NK-92 (cell line): ENCODE measurements around the gene KNDC1.
"Not testable (repeated sequence)": the region's sequence is repeated elsewhere in the genome, so short reads cannot be mapped to it uniquely, and the experiment has no call there.

Experiments
- DNase-seq: peaks from one replicate; lab custom pipeline; 2025; ENCODE audit not compliant: unreplicated experiment; lab: John Stamatoyannopoulos, UW

KNDC1 gene, protein sequence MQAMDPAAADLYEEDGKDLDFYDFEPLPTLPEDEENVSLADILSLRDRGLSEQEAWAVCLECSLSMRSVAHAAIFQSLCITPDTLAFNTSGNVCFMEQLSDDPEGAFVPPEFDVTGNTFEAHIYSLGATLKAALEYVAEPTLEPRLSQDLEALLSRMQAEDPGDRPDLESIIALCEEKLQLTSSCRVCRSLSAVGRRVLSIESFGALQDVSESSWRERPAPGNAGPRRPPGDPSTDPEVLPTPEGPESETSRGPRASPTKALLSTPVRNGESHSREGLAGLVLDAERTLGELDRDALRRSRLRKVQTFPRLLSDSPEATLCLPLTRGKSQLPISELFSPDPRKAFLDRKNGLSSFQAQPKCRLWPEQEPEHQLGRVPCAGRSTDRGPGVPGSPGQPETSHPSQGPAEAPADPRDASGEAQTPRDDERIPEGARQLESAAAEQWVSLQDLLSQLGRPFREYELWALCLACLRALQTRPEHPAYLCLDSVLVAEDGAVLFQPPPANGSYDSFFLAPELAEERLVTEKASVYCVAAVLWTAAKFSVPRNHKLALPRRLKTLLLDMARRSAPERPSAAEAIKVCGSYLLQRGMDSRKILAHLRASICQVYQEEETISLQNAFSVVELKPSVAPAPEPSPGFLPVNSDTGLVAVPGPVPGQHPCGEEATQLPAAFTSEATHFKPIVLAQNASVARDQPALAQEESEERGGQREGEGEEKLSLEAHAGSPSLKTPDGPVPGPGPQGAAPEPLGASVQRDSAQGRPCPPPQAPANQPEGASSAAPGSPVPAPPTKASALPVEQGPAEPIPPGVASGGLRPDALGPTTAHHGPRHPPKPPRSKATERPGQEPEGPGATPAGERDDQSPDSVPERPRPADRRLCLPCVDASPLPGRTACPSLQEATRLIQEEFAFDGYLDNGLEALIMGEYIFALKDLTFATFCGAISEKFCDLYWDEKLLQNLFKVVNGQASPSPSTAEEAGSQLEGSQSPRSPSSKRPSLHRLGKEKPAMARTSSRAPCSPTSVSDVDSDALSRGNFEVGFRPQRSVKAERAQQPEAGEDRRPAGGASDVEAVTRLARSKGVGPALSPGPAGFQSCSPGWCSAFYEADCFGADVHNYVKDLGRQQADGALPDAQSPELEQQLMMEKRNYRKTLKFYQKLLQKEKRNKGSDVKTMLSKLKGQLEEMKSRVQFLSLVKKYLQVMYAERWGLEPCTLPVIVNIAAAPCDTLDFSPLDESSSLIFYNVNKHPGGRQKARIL (N-terminal part only)

DNA sequence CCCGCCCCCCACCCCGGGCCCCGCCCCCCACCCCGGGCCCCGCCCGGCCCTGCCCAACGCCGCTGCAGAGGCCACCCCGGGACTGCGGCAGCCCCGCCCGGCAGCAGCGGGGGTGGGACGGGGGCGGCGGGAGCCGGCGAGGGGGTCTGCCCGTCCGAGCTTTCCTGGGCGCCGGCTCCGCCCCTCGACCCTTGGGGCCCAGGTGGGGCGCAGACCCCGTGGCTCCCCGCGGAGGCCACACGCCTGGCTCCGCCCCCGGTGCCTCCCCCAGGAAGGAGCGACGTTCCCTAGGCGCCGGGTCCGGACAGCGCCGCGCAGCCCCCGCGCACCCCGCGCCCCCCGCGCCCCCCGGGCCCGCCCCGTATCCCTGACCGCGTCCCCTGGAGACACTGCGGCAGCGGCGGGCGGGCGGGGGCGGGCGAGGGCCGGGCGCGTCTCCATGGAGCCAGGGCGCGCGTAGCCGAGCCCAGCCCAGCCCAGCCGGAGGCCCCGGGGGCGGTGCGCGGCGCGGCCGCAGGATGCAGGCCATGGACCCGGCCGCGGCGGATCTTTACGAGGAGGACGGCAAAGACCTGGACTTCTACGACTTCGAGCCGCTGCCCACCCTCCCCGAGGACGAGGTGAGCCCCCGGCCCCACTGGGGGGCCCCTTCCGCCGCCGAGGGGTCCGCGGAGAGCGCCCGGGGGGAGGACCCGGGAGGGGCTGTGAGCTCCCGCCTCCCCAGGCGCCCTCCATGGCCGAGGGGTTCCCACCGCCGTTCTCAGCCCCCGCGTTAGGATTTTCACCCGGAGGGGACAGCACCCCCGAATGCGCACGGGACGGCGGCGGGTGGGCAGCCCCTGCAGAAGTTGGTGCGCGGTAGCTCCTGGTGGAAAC is at the start of gene KNDC1:
TSS of gene KNDC1 (plus strand) at position 270 of the 876 bp plus-strand sequence. CDS start at position 519, 249 bp downstream.
- DNase-seq = no peak

- DNase-seq = no peak
Measured at GRCh38 chr10:133110609-133111275, 49.3 kb upstream of the KNDC1 start.

DNA sequence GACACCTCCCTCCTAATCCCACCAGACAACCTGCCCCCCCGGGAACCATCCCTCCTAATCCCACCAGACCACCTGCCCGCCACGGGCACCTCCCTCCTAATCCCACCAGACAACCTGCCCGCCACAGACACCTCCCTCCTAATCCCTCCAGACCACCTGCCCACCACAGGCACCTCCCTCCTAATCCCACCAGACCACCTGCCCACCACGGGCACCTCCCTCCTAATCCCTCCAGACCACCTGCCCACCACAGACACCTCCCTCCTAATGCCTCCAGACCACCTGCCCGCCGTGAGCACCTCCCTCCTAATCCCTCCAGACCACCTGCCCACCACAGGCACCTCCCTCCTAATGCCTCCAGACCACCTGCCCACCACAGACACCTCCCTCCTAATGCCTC is 48.4 kb upstream of the KNDC1 start:
- DNase-seq = not testable (repeated sequence)

DNA sequence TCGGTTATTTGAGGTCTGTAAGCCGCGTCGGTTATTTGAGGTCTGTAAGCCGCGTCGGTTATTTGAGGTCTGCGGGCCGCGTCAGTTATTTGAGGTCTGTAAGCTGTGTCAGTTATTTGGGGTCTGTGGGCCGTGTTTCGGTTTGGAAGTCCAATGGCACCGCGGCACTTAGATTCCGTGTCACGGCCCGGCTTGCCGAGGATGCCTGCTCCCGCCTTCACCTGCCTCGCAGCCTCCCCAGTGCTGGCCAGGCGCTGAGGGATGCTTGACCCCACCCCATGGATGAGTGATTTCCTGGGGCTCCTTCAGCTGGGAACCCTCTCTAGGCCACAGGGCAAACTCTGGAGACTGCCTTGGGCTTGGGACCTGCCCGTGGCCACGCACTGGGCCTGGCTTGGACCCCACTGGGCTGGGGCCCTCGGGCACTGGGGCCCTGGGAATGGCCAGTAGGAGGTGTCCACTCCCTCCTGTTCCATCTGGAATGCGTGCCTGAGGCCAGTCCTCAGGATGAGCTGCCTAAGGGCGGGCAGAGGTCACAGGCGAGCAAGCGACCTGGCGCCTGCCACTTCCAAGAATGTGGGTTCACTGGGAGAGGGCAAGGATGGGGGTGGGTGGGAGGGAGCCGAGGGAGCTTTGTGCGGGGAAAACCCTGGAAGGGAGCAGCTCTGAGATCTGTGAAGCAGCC is 46.7 kb upstream of the KNDC1 start:
- no peak for DNase-seq

DNA sequence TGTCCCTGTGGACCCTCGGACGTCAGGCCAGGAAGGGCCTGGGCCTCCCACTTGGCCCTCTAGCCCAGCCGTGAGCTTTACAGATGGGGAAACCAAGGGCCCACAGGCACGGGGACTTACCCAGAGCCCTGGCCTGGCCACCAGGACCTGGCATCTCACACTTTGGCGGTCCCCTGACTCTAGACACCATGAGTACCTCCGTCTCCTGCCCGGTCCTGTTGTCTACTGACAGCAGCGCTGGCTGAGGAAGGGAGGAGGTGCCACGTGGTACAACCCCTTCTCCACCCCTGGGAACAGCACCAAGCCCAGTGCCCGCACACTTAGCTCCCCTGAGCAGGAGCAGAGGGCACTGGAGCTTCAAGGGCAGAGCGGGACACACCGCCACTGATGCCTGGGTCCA is 46.2 kb upstream of the KNDC1 start:
- DNase-seq = no peak

DNA sequence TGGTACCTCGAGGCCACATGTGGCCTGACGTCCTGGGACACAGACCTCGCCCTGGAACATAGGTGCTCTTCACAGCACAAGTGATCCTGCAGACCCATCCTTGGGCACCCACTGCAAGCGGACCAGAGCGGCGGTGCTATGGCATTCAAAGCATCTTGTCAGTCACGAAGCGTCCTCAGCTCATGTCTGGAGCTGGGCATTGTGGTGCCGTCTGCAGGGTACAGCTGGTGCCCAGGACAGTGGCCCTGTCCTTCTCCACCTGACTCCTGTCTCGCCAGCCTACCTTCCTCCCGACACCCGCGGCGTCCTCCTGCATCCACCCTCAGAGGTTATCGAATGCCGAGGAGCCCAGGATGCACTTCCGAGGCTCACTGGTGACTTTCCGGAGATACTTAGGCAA is 45.8 kb upstream of the KNDC1 start:
- DNase-seq = no peak

DNA sequence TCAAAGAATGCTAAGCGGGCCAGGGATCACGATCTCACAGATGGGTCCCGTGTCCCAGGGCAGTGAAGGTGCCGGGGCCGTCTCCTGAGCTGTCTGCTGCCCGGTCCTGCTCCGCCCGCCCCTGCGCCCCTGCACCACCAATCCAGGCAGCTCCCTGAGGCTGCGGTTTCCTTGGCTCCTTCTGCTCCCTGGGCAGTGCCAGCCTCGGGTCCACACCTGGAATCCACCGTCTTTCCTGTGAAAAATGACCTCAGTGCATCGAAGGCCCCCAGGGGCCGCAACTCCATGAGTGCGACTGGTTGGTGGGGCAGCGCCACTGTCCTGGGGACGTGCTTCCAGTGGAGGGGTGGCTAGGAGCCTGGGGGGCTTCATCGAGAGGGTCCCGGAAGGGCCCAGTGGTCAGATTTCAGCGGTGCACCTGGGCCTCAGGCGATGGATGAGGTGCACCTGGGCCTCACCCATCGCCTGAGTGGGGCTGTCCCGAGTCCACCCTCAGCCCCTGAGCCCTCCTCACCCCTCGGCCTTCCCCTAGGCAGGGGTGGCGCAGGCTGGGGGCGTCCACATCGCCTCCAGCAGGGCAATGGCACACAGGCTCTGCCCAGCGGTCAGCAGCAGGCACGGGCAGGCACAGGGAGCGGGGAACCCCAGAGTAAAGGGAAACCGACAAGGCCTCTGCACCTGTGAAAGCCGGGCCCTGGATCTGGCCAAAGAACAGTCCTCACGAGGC is 45.1 kb upstream of the KNDC1 start:
- no peak for DNase-seq

- no peak for DNase-seq
Measured at GRCh38 chr10:133115453-133115842, 44.6 kb upstream of the KNDC1 start.

GRCh38 chr10:133115976-133116375 is 44.0 kb upstream of the KNDC1 start:
- DNase-seq = no peak

DNA sequence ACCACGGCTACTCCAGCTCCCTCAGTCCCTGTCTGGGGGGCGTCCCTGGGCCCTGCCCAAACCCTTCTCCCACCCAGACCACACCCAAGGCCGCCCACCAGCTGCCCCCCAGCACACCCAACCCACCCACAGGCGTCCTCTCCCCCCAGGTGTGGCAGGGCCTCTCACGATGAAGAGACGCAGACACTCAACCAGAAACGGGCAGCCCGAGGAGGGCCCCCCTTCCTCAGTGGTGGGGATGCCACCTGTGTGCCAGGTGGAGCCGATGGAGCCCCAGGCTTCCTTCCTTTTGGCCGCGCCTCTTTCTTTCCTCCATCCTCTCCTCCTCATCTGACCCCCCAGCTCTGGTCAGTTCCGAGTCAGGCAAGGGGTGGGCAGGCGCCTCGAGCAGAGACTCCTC is 43.6 kb upstream of the KNDC1 start:
- no peak for DNase-seq

- no peak for DNase-seq
Measured at GRCh38 chr10:133117036-133117687, 42.9 kb upstream of the KNDC1 start.

DNA sequence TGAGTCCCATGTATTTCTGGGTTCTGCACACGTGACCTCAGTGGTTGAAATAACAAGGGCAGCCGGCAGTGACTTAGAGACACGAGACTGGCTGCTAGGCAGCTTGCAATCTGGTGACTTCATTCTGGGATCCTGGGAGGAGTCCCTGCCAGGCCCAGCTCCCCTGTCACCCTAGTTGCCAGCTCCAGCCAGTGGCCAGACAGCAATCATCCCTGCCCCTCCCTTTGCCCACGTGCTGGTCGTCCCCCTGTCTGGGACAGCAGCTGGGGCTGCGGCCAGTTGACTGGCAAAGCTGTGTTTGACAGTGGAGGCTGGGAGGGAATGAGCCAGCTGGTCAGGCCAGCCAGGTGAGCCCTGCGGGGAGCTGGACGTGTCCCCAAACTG is 42.3 kb upstream of the KNDC1 start:
- DNase-seq = no peak

DNA sequence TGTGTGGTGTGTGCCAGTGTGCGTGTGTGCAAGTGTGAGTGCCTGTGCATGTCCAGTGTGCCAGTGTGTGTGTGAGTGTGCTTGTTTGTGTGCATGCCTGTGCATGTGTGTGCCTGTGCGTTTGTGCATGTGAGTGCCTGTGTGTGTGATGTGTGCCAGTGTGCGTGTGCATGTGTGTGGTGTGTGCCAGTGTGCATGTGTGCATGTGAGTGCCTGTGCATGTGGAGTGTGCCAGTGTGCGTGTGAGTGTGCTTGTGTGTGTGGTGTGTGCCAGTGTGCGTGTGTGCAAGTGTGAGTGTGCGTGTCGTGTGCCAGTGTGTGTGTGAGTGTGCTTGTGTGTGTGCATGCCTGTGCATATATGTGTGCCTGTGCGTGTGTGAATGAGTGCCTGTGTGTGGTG is 38.5 kb upstream of the KNDC1 start:
- DNase-seq = no peak

- DNase-seq = no peak
Measured at GRCh38 chr10:133122171-133122935, 37.7 kb upstream of the KNDC1 start.

GRCh38 chr10:133123050-133123745 is 36.8 kb upstream of the KNDC1 start:
- DNase-seq = no peak

DNA sequence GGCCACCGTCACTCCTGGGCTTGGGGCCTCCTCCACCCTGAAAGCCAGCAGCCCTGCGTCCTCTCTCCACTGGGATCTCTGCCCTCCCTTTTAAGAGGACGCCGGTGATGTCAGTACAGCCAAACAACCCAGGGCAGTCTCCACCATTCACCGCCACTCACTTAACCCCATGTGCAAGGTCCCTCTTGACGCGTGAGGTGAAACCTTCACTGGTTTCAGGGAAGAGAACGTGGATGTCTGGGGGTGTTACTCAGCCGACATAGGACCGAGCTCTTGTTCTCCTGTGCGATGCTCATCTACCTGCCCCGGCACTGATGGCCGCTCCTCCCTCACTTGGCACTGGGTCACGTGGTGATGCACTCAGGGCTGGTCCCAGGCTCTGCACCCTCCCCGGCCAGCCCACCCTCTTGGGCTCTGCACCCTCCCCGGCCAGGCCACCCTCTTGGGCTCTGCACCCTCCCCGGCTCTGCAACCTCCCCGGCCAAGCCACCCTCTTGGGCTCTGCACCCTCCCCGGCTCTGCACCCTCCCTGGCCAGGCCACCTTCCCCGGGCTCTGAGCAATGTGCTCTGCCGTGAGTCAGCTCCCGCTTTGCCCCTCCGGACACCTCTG is 36.2 kb upstream of the KNDC1 start:
- DNase-seq = no peak
